HepG2 (cell line): ENCODE results near the gene ENAH. TPM values are rescaled to one million over a fixed set of nuclear protein-coding genes. Genes with fewer than 3 reads are reported as not detected.

Experiments
- AHR ChIP-seq: IDR thresholded peaks from 2 replicates; pipeline ENCODE4 v1.6.1; 2018; ENCODE audit warnings: missing genetic modification reagents, missing compliant biosample characterization
- ATF1 ChIP-seq: IDR thresholded peaks from 2 replicates; pipeline ENCODE4 v1.6.1; 2016; ENCODE audit warnings: mild to moderate bottlenecking, control low read depth
- CREM ChIP-seq, 2 experiments: sonication (generic) in 1 of 2; formaldehyde crosslinking in 1 of 2; IDR thresholded peaks; 2 replicates each; pipeline versions ENCODE4 v1.4.0 to v1.6.1; 2016 to 2020; ENCODE audit warnings: antibody characterized with exemption in 1 of 2, mild to moderate bottlenecking in 1 of 2, missing genetic modification reagents in 1 of 2
- GATAD2A ChIP-seq: IDR thresholded peaks from 2 replicates; pipeline ENCODE4 v1.6.1; 2016
- GPN1 ChIP-seq: sonication (generic); formaldehyde crosslinking; IDR thresholded peaks from 2 replicates; pipeline ENCODE4 v1.5.1; 2020; ENCODE audit warnings: missing genetic modification reagents, borderline replicate concordance
- KAT7 ChIP-seq: IDR thresholded peaks from 2 replicates; pipeline ENCODE4 v1.6.1; 2018; ENCODE audit warnings: borderline replicate concordance, missing compliant biosample characterization
- KLF16 ChIP-seq, 2 experiments: sonication (generic) in 1 of 2; formaldehyde crosslinking in 1 of 2; IDR thresholded peaks; 2 replicates each; pipeline versions ENCODE4 v1.6.1 to v1.8.0; 2016 to 2023; ENCODE audit warnings: missing genetic modification reagents in 2 of 2, missing compliant biosample characterization in 1 of 2
- NFE2L2 ChIP-seq: fragments of 150-350 bp; IDR thresholded peaks from 2 replicates; pipeline ENCODE4 v1.6.1; 2014; ENCODE audit warnings: low read length
- NKX3-1 ChIP-seq: sonication (generic); formaldehyde crosslinking; IDR thresholded peaks from 2 replicates; pipeline ENCODE4 v1.5.0; 2020; ENCODE audit warnings: missing genetic modification reagents
- NONO ChIP-seq, 2 experiments: fragments of 450-650 bp in 1 of 2; sonication (generic) in 1 of 2; formaldehyde crosslinking in 1 of 2; IDR thresholded peaks in 1 of 2; conservative IDR thresholded peaks in 1 of 2; 2 replicates each; pipeline versions ENCODE4 v1.6.1 to v1.8.0; 2017 to 2022; ENCODE audit warnings: mild to moderate bottlenecking in 1 of 2, missing genetic modification reagents in 1 of 2, moderate library complexity in 1 of 2
- RARA ChIP-seq: IDR thresholded peaks from 2 replicates; pipeline ENCODE4 v1.6.1; 2016; ENCODE audit warnings: missing genetic modification reagents, missing compliant biosample characterization
- SAFB2 ChIP-seq: sonication (generic); formaldehyde crosslinking; IDR thresholded peaks from 2 replicates; pipeline ENCODE4 v1.5.1; 2020; ENCODE audit warnings: missing genetic modification reagents, low read depth, mild to moderate bottlenecking, borderline replicate concordance
- SRF ChIP-seq: IDR thresholded peaks from 2 replicates; pipeline ENCODE4 v1.6.1; 2011; ENCODE audit warnings: mild to moderate bottlenecking, low read depth, low read length, moderate library complexity
- SRSF4 ChIP-seq: fragments of 200-400 bp; formaldehyde crosslinking; IDR thresholded peaks from one replicate; pipeline ENCODE4 v1.6.1; 2018; ENCODE audit warnings: mild to moderate bottlenecking, low read depth, low read length, moderate library complexity; ENCODE audit not compliant: poor library complexity, severe bottlenecking
- U2AF1 ChIP-seq: fragments of 200-400 bp; formaldehyde crosslinking; optimal IDR thresholded peaks from 2 replicates; pipeline ENCODE3; 2017; ENCODE audit warnings: mild to moderate bottlenecking, low read depth, low read length
- ZBTB8A ChIP-seq: sonication (generic); formaldehyde crosslinking; IDR thresholded peaks from 2 replicates; pipeline ENCODE4 v1.4.0; 2020; ENCODE audit warnings: mild to moderate bottlenecking, low read depth, missing genetic modification reagents, borderline replicate concordance
- ZNF232 ChIP-seq: sonication (generic); formaldehyde crosslinking; IDR thresholded peaks from 2 replicates; pipeline ENCODE4 v1.4.0; 2020; ENCODE audit warnings: missing genetic modification reagents, borderline replicate concordance
- ZNF296 ChIP-seq: sonication (generic); formaldehyde crosslinking; conservative IDR thresholded peaks from 2 replicates; pipeline ENCODE4 v1.5.0; 2020; ENCODE audit warnings: mild to moderate bottlenecking, missing genetic modification reagents
- ZNF382 ChIP-seq: sonication (generic); formaldehyde crosslinking; IDR thresholded peaks from 2 replicates; pipeline ENCODE4 v1.5.0; 2020; ENCODE audit warnings: missing genetic modification reagents, mild to moderate bottlenecking, borderline replicate concordance
- ZNF441 ChIP-seq: sonication (generic); formaldehyde crosslinking; IDR thresholded peaks from 2 replicates; pipeline ENCODE4 v1.7.0; 2021; ENCODE audit warnings: missing genetic modification reagents, borderline replicate concordance
- ZNF547 ChIP-seq: sonication (generic); formaldehyde crosslinking; IDR thresholded peaks from 2 replicates; pipeline ENCODE4 v1.5.1; 2020; ENCODE audit warnings: mild to moderate bottlenecking, missing genetic modification reagents
- ZNF768 ChIP-seq: sonication (generic); formaldehyde crosslinking; IDR thresholded peaks from 2 replicates; pipeline ENCODE4 v1.4.0; 2020; ENCODE audit warnings: missing genetic modification reagents
- polyA plus RNA-seq, 8 experiments: library from polyadenylated mRNA; depleted of rRNA in 3 of 8; stranded (reverse) in 7 of 8; unstranded in 1 of 8; fragments of >200 nt; fragmentation: Illumina TruSeq in 4 of 8; extraction: Trizol in 4 of 8; gene quantifications; 2 replicates each; pipeline versions ENCODE4 v1.2.1 to v1.2.3, GENCODE V29; 2011 to 2016; ENCODE audit warnings: low read depth in 4 of 8, missing spikeins in 1 of 8, mixed read lengths in 1 of 8; ENCODE audit not compliant: insufficient read depth in 1 of 8
- total RNA-seq, 5 experiments: library from RNA; depleted of rRNA; stranded (reverse); fragments of >200 nt; fragmentation: Illumina TruSeq; extraction: Trizol; gene quantifications; 2 replicates each; pipeline ENCODE4 v1.2.3, GENCODE V29; 2016; ENCODE audit warnings: low read depth in 1 of 5
- TF ChIP-seq, protein P1 (sequence below): sonication (generic); formaldehyde crosslinking; IDR thresholded peaks from 2 replicates; pipeline ENCODE4 v1.4.0; 2020; ENCODE audit warnings: mild to moderate bottlenecking, missing genetic modification reagents
- TF ChIP-seq, protein P2 (sequence below): sonication (generic); formaldehyde crosslinking; IDR thresholded peaks from 2 replicates; pipeline ENCODE4 v1.4.0; 2020; ENCODE audit warnings: mild to moderate bottlenecking, missing genetic modification reagents, borderline replicate concordance
- TF ChIP-seq, protein P3 (sequence below): sonication (generic); formaldehyde crosslinking; conservative IDR thresholded peaks from 2 replicates; pipeline ENCODE4 v1.8.1; 2023; ENCODE audit warnings: missing genetic modification reagents

Gene ENAH
- total and polyA plus RNA-seq, 2 of the 13 experiments (the other 11 are each of a cell fraction or from before 2014, with no cell fraction given) = 22.1 to 58.3 TPM

DNA sequence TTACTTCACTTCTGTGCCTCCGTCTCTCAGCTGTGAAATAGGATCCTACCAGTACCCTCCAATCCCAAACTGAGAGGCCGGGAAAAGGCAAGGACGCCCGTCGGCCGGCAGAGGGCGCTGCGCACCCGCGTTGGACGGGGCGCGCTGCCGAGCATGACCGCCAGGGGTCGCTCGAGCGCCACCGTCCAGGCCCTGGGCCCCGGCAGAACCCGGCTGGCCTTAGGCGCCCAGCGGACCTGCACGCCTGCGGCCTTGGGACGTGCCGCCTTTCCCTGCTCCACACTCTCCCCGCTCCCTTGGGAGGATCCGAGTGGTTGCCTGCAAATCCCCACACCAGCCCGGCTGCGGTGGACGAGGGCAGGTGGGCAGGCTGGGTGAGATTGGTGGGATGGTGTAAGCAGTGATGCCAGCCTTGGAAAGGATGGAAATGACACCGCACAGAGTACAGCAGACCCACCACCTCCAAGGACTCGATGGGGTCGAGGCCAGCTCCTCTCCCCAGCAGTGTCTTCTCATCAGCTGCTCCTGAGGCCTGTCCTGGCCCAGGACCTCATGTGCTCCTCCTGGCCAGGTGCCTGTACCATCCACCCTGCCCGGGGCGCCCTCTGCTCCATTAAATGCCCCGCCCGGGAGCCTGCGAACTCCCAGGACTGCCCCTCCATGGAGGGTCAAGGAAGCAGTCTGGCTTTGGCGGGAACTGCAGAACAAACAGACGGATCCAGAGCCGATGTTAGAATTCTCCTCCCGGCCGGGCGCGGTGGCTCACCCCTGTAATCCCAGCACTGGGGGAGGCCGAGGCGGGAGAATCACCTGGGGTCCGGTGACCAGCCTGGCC is 177.7 kb downstream of the ENAH start (continued):
- TF ChIP-seq, protein P1, sequence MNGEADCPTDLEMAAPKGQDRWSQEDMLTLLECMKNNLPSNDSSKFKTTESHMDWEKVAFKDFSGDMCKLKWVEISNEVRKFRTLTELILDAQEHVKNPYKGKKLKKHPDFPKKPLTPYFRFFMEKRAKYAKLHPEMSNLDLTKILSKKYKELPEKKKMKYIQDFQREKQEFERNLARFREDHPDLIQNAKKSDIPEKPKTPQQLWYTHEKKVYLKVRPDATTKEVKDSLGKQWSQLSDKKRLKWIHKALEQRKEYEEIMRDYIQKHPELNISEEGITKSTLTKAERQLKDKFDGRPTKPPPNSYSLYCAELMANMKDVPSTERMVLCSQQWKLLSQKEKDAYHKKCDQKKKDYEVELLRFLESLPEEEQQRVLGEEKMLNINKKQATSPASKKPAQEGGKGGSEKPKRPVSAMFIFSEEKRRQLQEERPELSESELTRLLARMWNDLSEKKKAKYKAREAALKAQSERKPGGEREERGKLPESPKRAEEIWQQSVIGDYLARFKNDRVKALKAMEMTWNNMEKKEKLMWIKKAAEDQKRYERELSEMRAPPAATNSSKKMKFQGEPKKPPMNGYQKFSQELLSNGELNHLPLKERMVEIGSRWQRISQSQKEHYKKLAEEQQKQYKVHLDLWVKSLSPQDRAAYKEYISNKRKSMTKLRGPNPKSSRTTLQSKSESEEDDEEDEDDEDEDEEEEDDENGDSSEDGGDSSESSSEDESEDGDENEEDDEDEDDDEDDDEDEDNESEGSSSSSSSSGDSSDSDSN = peak; percentile 67
- TF ChIP-seq SRSF4 = no peak
- no peak for TF ChIP-seq GATAD2A (CRISPR knock-in tag)
- no peak for TF ChIP-seq SRF
- no peak for TF ChIP-seq ATF1 (CRISPR knock-in tag)
- TF ChIP-seq ZNF296 (CRISPR knock-in tag) = no peak
- TF ChIP-seq GPN1 (CRISPR knock-in tag) = no peak
- no peak for TF ChIP-seq ZNF232
- TF ChIP-seq, protein P2, sequence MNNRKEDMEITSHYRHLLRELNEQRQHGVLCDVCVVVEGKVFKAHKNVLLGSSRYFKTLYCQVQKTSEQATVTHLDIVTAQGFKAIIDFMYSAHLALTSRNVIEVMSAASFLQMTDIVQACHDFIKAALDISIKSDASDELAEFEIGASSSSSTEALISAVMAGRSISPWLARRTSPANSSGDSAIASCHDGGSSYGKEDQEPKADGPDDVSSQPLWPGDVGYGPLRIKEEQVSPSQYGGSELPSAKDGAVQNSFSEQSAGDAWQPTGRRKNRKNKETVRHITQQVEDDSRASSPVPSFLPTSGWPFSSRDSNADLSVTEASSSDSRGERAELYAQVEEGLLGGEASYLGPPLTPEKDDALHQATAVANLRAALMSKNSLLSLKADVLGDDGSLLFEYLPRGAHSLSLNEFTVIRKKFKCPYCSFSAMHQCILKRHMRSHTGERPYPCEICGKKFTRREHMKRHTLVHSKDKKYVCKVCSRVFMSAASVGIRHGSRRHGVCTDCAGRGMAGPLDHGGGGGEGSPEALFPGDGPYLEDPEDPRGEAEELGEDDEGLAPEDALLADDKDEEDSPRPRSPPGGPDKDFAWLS (CRISPR knock-in tag) = no peak
- peak; percentile 84 for TF ChIP-seq ZNF547 (CRISPR knock-in tag)
- TF ChIP-seq ZNF382 (CRISPR knock-in tag) = no peak
- TF ChIP-seq NONO (IDR thresholded peaks at IDR 0.05) = no peak
- TF ChIP-seq NONO (CRISPR knock-in tag; conservative IDR thresholded peaks at IDR 0.05) = peak; percentile 94
- TF ChIP-seq AHR = no peak; the same call in 1 of the 2 replicates
- no peak for TF ChIP-seq NFE2L2
- TF ChIP-seq SAFB2 = peak; percentile 48; the same call in 1 of the 2 replicates
- TF ChIP-seq RARA = no peak; the same call in 1 of the 2 replicates
- TF ChIP-seq ZNF768 = peak; percentile 77; the same call in 1 of the 2 replicates
- TF ChIP-seq ZBTB8A (CRISPR knock-in tag) = 0 out of 2 replicates have a peak, but pooled peaks have one; percentile 43
- TF ChIP-seq KLF16 (CRISPR knock-in tag; IDR thresholded peaks at IDR 0.05) = peak in 1 of 2 experiments; percentile 71; a peak in 1 of 4 replicates
- TF ChIP-seq ZNF441 (CRISPR knock-in tag) = no peak
- no peak for TF ChIP-seq U2AF1
- peak; percentile 65; the same call in 1 of the 2 replicates for TF ChIP-seq KAT7 (CRISPR knock-in tag)
- TF ChIP-seq CREM (IDR thresholded peaks at IDR 0.05) = no peak
- no peak for TF ChIP-seq CREM (CRISPR knock-in tag; IDR thresholded peaks at IDR 0.05)
- TF ChIP-seq, protein P3, sequence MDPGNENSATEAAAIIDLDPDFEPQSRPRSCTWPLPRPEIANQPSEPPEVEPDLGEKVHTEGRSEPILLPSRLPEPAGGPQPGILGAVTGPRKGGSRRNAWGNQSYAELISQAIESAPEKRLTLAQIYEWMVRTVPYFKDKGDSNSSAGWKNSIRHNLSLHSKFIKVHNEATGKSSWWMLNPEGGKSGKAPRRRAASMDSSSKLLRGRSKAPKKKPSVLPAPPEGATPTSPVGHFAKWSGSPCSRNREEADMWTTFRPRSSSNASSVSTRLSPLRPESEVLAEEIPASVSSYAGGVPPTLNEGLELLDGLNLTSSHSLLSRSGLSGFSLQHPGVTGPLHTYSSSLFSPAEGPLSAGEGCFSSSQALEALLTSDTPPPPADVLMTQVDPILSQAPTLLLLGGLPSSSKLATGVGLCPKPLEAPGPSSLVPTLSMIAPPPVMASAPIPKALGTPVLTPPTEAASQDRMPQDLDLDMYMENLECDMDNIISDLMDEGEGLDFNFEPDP (CRISPR knock-in tag) = no peak
- no peak for TF ChIP-seq NKX3-1 (CRISPR knock-in tag)
